HG02970 (cell line): Measurements from ENCODE around the gene GOSR1.
"Not testable (repeated sequence)": the region's sequence is repeated elsewhere in the genome, so short reads cannot be mapped to it uniquely, and the experiment has no call there.

Experiments
- ATAC-seq: cut with Tn5 transposase; IDR thresholded peaks from one replicate; pipeline ENCODE4 v1.9.1; 2021; ENCODE audit warnings: mild to moderate bottlenecking, moderate library complexity, moderate number of reproducible peaks; ENCODE audit not compliant: unreplicated experiment, low FRiP score

GOSR1 gene

DNA sequence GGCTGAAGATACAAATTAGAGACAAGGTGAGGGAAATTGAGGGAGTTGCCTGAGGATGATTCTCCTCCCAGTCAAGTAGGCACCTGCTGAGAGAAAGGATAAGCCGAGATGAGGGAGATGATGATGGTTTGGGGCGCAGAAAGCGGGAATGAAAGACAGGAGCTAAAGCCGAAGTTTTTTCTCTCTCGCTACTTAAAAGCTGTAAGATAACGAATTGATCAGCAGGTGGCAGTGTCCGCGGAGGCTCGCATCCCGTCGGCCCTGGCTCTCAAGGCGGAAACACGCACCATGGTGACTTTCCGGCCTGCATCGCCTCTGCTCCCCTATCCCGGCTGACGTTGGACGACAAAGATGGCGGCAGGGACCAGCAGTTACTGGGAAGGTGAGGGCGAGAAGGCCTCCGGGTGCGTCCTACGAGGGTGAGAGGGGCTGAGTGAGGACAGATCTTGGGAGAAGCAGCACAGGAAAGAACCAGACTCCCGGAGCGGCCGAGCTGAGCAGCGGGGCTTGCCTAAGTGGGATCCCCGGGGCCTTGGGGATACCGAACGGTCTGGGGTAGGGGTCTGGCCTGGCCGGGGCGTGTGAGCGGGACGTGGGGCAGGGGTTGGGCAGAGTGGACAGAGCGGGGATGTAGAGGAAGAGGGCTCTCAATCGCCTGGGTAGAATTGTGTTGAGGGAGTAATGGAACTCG is at the start of gene GOSR1:
Gene GOSR1 (plus strand): TSS at position 326 of the 691 bp plus-strand sequence. CDS start 26 bp downstream, at position 352.
- peak; percentile 85 for ATAC-seq

DNA sequence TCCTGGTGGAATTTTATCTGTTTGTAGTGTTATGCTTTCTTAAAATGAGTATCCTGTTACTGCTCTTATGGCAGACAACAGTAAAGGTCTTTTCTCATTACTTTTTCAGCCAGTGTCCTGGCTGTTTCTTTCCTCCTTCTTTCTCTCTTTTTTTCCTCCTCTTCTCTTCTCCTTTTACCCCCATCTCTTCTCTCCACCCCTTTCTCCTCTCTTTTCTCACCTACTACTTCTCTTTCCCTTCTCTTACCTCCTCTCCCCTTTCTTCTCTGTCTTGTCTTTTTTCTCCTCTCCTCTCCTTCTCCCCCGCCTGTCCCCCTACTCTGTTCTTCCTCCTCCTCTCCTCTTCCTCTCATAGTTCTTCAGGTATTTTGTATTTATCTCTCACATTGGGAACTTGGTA is 49.6 kb upstream of the GOSR1 start:
- ATAC-seq, result no peak

GRCh38 chr17:30429155-30429554 is 48.1 kb upstream of the GOSR1 start:
- ATAC-seq, result no peak

DNA sequence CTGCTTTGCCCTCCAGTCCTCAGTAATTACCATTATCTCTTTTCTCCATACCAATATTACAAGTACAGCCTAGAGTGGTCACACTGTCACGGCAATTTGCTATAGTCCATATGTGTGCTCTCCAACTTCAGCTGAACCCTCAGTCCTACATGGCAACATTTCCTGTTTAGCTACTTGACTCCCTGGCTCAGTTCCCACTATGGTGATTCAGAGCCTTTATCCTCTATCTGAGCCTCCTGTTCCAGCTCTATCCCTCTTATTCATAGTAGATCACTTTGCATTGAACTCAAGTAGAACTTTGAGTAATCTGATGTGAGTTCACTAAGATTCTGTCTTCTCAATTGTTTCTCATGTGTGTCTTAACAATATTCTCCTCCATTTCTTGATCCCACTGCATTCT is 43.7 kb upstream of the GOSR1 start:
- no peak for ATAC-seq

DNA sequence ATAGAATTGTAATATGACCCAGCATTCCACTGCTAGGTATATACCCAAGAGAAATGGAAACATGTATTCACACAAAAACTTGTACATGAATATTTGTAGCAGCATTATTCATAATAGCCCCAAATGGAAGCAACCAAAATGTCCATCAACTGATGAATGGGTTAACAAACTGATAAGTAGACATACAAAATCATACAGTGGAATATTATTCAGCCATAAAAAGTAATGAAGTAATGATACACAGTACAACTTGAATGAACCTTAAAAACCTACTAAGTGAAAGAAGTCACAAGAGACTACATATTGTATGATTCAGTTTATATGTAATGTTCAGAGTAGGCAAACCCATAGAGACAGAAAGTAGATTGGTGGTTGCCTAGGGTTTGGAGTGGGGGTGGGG is 40.5 kb upstream of the GOSR1 start:
- no peak for ATAC-seq

DNA sequence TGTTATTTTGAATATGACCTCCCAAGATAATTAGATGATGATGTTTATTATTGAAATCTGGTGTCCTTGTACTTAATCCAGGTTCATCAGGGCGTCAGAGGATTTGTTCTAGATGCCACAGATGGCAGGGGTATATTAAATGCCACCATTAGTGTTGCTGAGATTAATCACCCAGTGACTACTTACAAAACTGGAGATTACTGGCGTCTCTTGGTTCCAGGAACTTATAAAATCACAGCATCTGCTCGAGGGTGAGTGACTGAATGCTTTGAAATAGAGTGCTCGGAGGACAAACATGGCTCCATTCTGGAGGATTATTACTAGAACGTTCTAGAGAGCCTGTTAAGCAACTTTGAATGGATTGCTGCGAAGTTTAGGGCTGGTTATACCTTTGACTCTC is 33.5 kb upstream of the GOSR1 start:
- no peak for ATAC-seq

- not testable (repeated sequence) for ATAC-seq
These were observed 30.6 kb upstream of the GOSR1 start for GRCh38 chr17:30446640-30447039.

GRCh38 chr17:30449480-30449879 is 27.7 kb upstream of the GOSR1 start:
- ATAC-seq, result no peak

GRCh38 chr17:30450125-30451027 is 26.8 kb upstream of the GOSR1 start:
- no peak for ATAC-seq

DNA sequence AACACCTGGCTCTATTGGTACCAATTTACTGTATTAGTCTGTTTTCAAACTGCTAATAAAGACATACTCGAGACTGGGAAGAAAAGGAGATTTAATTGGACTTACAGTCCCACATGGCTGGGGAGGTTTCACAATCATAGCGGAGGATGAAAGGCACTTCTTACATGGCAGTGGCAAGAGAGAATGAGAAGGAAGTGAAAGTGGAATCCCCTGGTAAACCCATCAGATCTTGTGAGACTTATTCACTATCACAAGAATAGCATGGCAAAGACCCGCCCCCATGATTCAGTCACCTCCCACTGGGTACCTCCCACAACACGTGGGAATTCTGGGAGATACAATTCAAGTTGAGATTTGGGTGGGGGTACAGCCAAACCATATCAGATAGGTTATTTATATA is 22.6 kb upstream of the GOSR1 start:
- ATAC-seq, result no peak

DNA sequence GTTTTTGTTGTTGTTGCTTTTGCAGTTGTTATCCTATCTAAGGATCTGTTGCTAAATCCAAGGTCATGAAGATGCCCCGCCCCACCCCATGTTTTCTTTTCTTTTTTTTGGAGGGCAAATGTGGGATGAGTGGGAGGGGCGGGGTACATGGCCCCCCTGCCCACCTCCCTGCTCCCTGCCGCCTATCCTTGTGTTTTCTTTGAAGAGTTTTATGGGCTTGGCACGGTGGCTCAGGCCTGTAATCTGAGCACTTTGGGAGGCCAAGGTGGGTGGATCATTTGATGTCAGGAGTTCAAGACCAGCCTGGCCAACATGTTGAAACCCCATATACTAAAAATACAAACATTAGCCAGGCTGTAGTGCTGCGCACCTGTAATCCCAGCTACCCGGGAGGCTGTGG is 18.8 kb upstream of the GOSR1 start:
- ATAC-seq, result no peak

GRCh38 chr17:30458797-30459413 is 18.3 kb upstream of the GOSR1 start:
- not testable (repeated sequence) for ATAC-seq

DNA sequence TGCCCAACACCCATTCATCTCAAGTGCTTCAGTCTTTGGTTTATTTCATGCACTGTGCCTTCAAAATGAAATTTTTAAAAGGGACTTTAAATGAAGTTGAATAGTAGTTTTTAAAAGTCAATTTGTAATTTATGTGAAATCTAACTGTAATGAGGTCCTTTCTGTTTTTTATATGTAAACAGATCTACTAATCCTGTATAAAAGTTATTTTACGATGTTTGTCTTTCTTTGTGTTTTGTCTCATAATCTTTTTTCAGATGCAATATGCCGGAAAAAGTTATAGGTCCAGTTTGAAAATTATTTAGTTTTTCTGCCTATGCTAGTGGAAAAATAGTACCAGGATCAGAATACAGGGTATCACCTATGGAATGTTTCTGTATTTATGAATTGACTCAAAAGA is 8.7 kb upstream of the GOSR1 start:
- no peak for ATAC-seq

DNA sequence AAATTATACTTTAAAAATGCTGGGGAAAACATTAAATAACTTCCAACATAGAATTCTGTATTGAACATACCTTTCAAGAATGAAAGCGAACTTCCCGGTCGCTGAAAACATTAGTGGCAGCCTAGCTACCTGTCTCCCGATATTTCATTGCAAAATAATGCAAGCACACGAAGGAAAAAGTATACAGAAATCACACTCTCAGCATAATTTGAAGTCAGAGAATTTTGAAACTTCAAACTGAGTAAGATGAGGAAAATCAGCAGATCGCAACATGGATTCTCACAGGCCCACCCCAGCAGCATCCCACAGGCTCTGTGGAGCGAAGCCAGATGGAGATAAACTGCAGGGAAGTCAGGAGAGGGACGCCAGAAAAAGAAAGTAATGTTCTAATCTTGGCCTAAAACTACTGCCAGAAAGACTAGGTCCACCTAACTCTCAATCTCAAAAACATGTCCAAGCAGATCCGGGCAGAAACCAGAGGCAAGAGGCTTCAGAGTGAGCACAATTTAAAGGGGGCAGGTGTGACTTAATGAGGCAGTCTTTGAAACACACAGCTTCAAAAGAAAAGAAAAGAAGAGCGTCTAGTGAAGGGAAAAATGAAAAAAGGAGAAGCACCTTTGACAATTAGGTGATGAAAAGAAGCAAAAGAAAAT is 4.8 kb upstream of the GOSR1 start:
- ATAC-seq, result no peak

GRCh38 chr17:30475206-30475605 is 2.0 kb upstream of the GOSR1 start:
- no peak for ATAC-seq

DNA sequence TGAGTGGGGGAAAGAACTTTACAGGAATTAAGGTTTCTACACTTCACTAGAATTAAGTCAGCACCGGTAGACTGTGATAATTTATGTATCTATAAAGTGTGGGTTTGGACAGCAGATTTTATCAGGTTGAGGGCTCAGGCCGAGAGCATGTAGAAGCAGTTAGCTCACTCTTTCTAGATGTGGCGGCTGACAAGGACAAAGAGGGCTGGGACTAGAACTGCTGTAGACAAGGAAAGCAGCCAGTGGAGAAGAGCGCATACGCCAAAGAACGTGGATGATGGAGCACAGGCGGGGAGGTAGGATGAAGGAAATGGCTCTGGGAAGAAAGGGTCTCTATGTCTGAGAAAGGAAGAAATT is 504 bp upstream of the GOSR1 start:
- ATAC-seq, result peak; percentile 16

DNA sequence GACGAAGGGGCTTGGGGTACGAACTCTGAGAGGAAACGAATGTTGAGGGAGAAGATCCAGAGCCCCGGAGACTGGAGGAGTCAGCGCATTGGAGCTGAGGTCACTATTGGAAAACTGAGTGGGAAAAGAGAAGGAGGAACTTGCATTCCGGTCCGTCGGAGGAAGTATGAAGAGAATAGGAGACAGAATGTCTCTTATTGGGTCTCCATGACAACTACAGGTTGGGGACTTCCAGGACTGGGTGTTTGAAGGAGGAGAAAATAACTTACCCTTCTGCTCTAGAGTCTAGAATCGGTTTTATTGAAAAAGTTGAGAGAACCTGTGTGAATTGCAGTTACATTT is 537 bp downstream of the GOSR1 start:
- peak; percentile 35 for ATAC-seq

DNA sequence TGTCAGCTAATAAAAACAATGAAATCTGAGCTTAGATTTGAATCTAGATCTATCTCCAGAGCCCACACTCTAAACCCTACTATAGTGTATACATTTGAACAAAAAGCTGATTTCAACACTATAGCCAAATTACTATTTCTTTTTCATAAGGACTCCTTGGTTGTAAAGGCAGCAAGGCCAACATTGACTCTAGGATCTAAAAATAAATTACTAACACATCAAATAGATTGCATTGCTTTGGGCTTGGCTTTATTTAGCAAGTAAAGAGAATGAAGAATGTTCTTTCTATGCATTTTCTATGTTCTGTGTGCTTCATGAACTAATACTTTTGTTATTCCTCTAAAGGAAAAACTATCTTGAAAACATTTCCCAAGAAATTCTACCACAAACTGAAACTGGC is 5.3 kb downstream of the GOSR1 start:
- no peak for ATAC-seq

DNA sequence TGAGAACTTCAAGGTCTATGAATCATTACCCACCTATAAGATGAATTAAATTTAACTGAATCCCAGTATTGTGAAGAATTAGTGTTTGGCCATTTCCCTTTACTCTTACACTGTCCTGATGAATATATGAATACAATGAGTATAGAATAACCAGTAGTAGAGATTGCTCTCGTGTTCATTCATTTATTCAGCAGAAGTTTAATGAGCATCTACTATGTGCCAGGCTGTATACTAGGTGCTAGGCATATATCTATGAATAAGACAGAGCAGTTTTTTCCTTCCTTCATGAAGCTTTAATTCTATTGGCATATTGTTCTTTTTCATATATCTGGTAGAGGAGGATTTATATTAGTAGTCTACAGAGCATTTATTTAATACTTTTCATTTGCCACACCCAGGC is 6.0 kb downstream of the GOSR1 start:
- no peak for ATAC-seq

DNA sequence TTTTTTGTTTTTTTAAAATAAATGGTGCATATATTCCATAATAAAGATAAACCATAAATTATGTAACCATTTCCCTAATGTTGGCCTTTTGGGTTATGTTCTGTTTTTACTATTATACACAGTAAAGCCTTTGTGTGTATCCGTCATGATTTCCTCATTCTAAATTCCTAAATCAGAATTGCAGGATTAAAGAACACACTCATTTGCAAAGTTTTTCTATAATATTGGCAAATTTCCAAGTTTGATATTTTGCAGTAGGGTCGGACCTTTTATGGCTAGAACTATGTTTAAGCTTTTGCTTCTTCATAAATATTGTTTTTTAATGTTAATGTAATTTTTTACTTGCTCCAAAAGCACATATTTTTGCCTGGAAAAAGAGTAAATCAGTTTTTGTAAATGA is 16.6 kb downstream of the GOSR1 start:
- no peak for ATAC-seq

GRCh38 chr17:30495586-30495985 is 18.4 kb downstream of the GOSR1 start:
- no peak for ATAC-seq
